ENCODE results near the gene PRR36.

GRCh38 chr19:7832781-7833180 is 41.4 kb downstream of the PRR36 start:
- TF ChIP-seq CTCF (IDR thresholded peaks at IDR 0.05) (no peak), POLR2A (IDR thresholded peaks at IDR 0.05) (no peak)
